Thyroid gland (tissue), 4 donors: ENCODE data around the gene PTX3.

Experiments
- CTCF ChIP-seq, 6 experiments: fragments of 200-600 bp in 3 of 6; fragments of 450-650 bp in 3 of 6; sonication (generic) in 3 of 6; IDR thresholded peaks; one replicate each; pipeline ENCODE4 v1.5.1; 2016 to 2019; ENCODE audit warnings: antibody characterized with exemption in 6 of 6, mild to moderate bottlenecking in 2 of 6, inconsistent platforms in 1 of 6, moderate library complexity in 1 of 6
- POLR2A ChIP-seq, 2 donors: fragments of 450-650 bp; IDR thresholded peaks; one replicate each; pipeline ENCODE4 v1.6.1; 2017; ENCODE audit warnings: antibody characterized with exemption in 2 of 2, mild to moderate bottlenecking in 2 of 2, moderate library complexity in 1 of 2

- TF ChIP-seq CTCF (IDR thresholded peaks at IDR 0.05) (no peak), POLR2A (IDR thresholded peaks at IDR 0.05) (no peak)
Measured at GRCh38 chr3:157465741-157466140, 29.1 kb downstream of the PTX3 start.
